Breast epithelium (tissue), 3 donors: ENCODE data around the gene MAD1L1.

ENCODE experiments used
- CTCF ChIP-seq, 3 donors: fragments of 450-650 bp; IDR thresholded peaks; one replicate each; pipeline ENCODE4 v1.5.1; 2016 to 2017; ENCODE audit warnings: antibody characterized with exemption in 3 of 3, mild to moderate bottlenecking in 3 of 3, moderate library complexity in 3 of 3
- POLR2A ChIP-seq: fragments of 450-650 bp; IDR thresholded peaks from one replicate; pipeline ENCODE4 v1.6.1; 2016; ENCODE audit warnings: antibody characterized with exemption, mild to moderate bottlenecking, moderate library complexity
- POLR2AphosphoS5 ChIP-seq, 3 donors: sonication (generic); formaldehyde crosslinking; IDR thresholded peaks; one replicate each; pipeline ENCODE4 v1.6.1; 2017; ENCODE audit warnings: antibody characterized with exemption in 3 of 3

- no peak for TF ChIP-seq CTCF (IDR thresholded peaks at IDR 0.05)
- no peak for TF ChIP-seq POLR2AphosphoS5 (IDR thresholded peaks at IDR 0.05)
- no peak for TF ChIP-seq POLR2A
These were observed 313.0 kb downstream of the MAD1L1 start for GRCh38 chr7:1919539-1920265.
